Stimulated activated CD4-positive, alpha-beta T cell treated with anti-CD3 and anti-CD28 coated beads, Interleukin-1b, Interleukin-23, amount 100 ng/mL, for 48 hours (primary cell): ENCODE data around the gene ABHD2.
"Not testable (repeated sequence)": the region's sequence is repeated elsewhere in the genome, so short reads cannot be mapped to it uniquely, and the experiment has no call there.

Source experiments
- DNase-seq: peaks from one replicate; pipeline ENCODE4 v3.0.0-alpha.2; 2020

Gene ABHD2

DNA sequence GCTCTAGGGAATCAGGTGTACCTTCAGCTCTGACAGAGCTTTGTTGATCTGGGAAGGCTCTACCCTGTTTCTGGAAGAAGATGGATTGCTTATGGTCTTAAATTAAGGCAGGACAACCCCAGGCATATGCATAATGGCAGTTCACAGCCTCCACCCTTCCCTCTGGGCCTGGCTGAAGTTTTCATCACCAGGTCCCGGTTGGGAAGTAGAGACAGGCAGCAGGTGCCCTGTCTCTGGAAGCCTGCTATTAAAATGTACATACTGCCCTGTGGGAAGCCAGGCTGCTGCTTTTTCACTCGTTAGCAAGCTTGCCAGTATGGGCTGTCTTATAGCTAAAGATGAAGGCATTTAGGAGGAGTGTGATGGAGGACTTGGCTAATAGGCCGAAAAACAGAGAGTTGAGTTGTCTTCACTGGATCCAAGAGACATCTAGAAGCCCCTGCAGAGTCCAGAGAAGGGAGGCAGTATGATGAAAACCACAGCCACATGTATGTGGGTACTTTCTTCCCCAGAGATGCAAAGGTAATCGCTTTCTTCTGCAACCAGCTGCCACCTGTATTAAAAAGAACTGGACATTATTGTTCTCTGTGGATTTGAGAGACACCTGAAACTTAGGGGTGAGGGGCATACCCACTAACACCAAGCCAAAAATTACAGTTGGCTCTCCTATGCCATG is 34.4 kb downstream of the ABHD2 start:
- DNase-seq: no peak

- no peak for DNase-seq
These were observed 34.9 kb downstream of the ABHD2 start for GRCh38 chr15:89123181-89123525.

GRCh38 chr15:89125088-89125826 is 37.0 kb downstream of the ABHD2 start:
- no peak for DNase-seq

DNA sequence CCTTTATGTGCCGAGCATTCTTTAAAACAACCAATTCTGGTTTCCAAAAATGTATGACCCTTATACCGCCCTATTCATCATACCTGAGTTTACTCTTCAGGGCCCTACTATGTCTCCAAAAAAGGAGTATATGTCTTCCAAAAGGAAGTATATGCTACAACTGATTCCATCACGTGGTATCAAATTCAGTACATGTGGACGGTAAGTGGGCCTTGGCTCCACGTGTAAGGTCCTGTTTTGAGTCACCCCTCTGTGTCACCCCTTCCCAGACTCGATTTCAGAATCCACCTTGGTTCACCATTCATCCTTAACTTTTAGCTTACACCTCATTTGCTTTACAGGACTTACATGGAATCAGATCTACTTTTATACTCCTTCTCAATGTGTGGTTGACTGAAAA is 37.8 kb downstream of the ABHD2 start:
- DNase-seq: no peak

DNA sequence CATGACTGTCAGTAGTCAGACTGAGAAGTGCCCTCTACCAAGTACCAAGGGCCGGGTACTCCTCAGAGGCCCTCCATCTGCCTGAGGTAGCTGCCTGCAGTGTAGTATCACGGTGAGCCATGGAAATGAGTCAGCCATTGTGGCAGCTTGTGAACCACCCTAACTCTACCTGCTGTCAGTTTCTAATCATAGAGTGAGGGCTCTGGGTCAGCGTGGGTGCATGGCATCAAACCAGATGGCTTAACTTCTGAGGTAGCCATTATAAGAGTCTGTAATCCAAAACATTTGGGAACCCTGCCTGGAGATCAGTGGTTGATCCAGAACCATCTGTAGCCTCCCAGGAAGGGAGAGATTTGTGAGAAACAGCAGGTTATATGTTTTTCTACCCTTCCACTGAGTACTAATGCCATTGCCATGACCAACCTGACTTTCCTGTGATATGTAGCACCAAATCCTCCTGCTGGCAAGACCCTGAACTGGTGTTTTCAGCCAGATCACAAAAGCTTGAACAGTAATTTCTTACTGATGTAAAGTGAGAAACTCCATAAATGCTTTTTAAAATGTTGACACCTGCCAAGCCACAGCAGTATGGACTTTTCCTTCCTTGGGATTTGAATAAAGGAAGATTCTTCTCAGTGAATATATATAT is 38.9 kb downstream of the ABHD2 start:
- peak; percentile 67 for DNase-seq

GRCh38 chr15:89128320-89129122 is 40.3 kb downstream of the ABHD2 start:
- DNase-seq: no peak

- DNase-seq: peak; percentile 50
These were observed 41.0 kb downstream of the ABHD2 start for GRCh38 chr15:89129123-89129815.

DNA sequence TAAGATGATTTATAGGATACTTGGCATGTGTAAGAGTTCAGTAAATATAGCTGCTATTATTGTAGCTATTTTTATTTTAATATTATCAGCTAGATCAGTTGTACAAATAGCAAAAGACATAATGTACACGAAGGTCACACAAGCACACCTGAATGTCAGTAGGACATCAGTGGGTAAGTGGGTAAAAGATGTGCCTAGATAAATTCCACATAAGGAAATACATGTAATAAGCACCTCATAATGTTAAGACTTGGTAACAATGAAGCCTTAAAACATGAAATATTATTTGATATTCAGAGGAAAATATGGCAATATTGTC is 41.5 kb downstream of the ABHD2 start:
- no peak for DNase-seq

DNA sequence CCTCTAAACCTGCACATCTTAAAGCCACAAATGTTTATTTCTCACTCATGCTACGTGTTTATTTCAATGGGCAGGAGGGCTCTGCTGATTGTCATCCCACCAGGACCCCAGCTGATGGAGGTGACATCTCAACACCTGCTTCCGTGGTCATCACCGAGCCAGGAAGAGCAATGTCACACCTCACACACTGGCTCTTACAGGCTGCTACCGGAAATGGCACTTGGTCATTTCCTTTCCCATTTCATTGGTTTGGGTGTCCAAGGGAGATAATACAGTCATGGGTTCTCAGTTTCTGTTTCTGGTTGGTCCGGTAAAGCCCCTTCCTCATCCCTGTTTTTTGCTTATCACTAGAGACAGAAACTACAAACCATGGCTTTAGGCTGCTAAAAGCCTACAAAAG is 41.9 kb downstream of the ABHD2 start:
- DNase-seq: no peak

DNA sequence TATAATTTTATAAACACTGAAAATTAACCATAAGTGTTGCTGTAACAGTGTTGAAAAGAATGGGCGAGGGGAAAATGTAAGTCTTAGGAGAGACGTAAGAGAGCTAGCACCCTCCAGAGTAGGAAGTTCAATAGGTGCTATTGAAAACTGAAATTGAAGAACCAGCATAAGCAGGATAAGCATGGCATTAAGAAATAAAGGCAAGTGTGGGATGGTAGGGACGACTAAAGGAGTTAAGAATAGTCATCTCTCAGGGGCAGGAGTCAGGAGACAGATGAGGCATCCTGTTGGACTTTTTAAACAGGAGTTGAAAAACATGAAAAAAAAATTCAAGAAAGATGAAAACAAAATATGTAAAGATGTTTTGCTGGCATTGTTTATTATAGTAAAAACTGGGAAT is 43.5 kb downstream of the ABHD2 start:
- DNase-seq: no peak

GRCh38 chr15:89132611-89133507 is 44.6 kb downstream of the ABHD2 start:
- no peak for DNase-seq

DNA sequence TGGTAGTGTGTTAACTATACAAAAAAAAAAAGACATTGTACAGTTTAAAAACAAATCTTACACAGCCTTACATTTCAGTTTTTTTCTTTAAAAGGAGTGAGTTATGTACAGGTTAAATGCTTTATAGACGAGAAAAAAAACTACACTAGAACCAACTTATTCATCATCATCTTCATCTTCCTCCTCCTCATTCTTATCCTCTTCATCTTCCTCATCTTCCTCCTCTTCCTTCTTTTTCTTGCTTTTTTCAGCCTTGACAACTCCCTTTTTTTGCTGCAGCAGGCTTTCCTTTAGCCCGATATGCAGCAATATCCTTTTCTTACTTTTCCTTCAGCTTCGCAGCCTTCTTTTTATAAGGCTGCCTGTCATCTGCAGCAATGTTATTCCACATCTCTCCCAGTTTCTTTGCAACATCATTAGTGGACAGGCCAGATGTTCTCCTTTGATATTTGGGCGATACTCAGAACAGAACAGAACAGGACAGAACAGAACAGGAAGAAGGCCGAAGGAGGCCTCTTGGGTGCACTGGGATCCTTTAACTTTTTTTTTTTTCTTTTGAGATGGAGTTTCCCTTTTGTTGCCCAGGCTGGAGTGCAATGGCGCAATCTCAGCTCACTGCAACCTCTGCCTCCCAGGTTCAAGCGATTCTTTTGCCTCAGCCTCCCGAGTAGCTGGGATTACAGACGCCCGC is 47.3 kb downstream of the ABHD2 start:
- not testable (repeated sequence) for DNase-seq

DNA sequence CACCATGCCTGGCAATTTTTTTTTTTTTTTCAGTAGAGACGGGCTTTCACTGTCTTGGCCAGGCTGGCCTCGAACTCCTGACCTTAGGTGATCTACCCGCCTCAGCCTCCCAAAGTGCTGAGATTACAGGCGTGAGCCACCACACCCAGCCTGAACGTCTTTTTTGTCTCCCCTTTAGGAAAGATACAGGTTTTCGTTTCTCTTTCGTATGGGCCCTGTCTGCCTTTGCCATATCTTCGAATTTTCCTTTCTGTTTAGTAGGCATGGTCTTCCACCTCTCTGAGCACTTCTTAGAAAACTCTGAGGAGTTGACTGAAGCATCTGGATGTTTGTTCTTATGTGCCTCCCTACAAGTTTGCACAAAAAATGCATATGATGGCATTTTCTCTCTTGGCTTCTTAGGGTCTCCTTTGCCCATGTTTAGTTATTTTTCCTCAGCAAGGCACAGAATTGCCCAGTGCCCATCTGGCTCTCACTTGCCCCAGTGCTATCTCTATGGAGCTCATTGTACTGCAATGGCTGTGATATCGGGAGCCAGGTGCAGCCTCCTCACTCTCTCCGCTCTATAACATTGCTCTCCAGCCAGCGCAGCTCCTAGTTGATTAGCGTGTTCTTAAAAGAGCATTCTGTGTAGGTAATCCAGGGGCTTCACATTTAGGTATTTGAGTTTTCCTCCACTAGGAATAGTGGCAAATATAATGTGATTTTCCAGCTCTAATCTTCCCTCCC is 48.0 kb downstream of the ABHD2 start:
- DNase-seq: no peak

- no peak for DNase-seq
These were observed 48.8 kb downstream of the ABHD2 start for GRCh38 chr15:89136818-89137772.

- DNase-seq: no peak
These were observed 49.7 kb downstream of the ABHD2 start for GRCh38 chr15:89137926-89138325.

GRCh38 chr15:89138999-89139612 is 50.9 kb downstream of the ABHD2 start:
- DNase-seq: no peak

- DNase-seq: no peak
These were observed 51.6 kb downstream of the ABHD2 start for GRCh38 chr15:89139613-89140499.

GRCh38 chr15:89140595-89140994 is 52.3 kb downstream of the ABHD2 start:
- DNase-seq: no peak
